WTC11 (cell line): Measurements from ENCODE around the gene C17orf78. TPM values are rescaled to one million over a fixed set of nuclear protein-coding genes. Genes with fewer than 3 reads are reported as not detected.

Experiments used
- ATF6 ChIP-seq: sonication (generic); formaldehyde crosslinking; IDR thresholded peaks from 2 replicates; pipeline ENCODE4 v1.8.1; 2023; ENCODE audit warnings: mild to moderate bottlenecking, missing genetic modification reagents
- CTCF ChIP-seq: fragments of 200-600 bp; IDR thresholded peaks from 2 replicates; pipeline ENCODE4 v1.8.0; 2022; ENCODE audit warnings: antibody characterized with exemption
- E2F1 ChIP-seq: sonication (generic); formaldehyde crosslinking; IDR thresholded peaks from 2 replicates; pipeline ENCODE4 v1.8.0; 2022; ENCODE audit warnings: mild to moderate bottlenecking, missing genetic modification reagents
- EMX1 ChIP-seq: fragments of 250-450 bp; sonication (Bioruptor Pico); IDR thresholded peaks from 2 replicates; pipeline ENCODE4 v1.8.0; 2021; ENCODE audit warnings: mild to moderate bottlenecking
- ERG ChIP-seq: fragments of 250-450 bp; sonication (Bioruptor Pico); IDR thresholded peaks from 2 replicates; pipeline ENCODE4 v1.8.0; 2021; ENCODE audit warnings: mild to moderate bottlenecking
- FOXJ3 ChIP-seq: sonication (generic); formaldehyde crosslinking; IDR thresholded peaks from 2 replicates; pipeline ENCODE4 v1.9.0; 2021; ENCODE audit warnings: missing genetic modification reagents, mild to moderate bottlenecking, borderline replicate concordance
- FOXK1 ChIP-seq: sonication (generic); formaldehyde crosslinking; IDR thresholded peaks from 2 replicates; pipeline ENCODE4 v1.8.0; 2022; ENCODE audit warnings: mild to moderate bottlenecking, moderate library complexity, missing genetic modification reagents
- FOXP4 ChIP-seq: sonication (generic); formaldehyde crosslinking; IDR thresholded peaks from 2 replicates; pipeline ENCODE4 v1.8.0; 2022; ENCODE audit warnings: mild to moderate bottlenecking, missing genetic modification reagents
- IRF2 ChIP-seq: sonication (generic); formaldehyde crosslinking; IDR thresholded peaks from 2 replicates; pipeline ENCODE4 v1.8.0; 2022; ENCODE audit warnings: low read depth, missing genetic modification reagents, borderline replicate concordance
- MLX ChIP-seq: sonication (generic); formaldehyde crosslinking; IDR thresholded peaks from 2 replicates; pipeline ENCODE4 v1.8.1; 2023; ENCODE audit warnings: mild to moderate bottlenecking, missing genetic modification reagents, moderate library complexity
- NFE2L1 ChIP-seq: sonication (generic); formaldehyde crosslinking; IDR thresholded peaks from 2 replicates; pipeline ENCODE4 v1.8.1; 2023; ENCODE audit warnings: missing genetic modification reagents
- NR3C1 ChIP-seq: sonication (generic); formaldehyde crosslinking; conservative IDR thresholded peaks from 2 replicates; pipeline ENCODE4 v1.8.1; 2023; ENCODE audit warnings: low read depth, mild to moderate bottlenecking, missing genetic modification reagents
- PRDM15 ChIP-seq: sonication (generic); formaldehyde crosslinking; IDR thresholded peaks from 2 replicates; pipeline ENCODE4 v1.8.0; 2022; ENCODE audit warnings: missing genetic modification reagents
- PREB ChIP-seq: sonication (generic); formaldehyde crosslinking; IDR thresholded peaks from 2 replicates; pipeline ENCODE4 v1.8.1; 2022; ENCODE audit warnings: mild to moderate bottlenecking, missing genetic modification reagents, moderate library complexity, borderline replicate concordance
- TCF7 ChIP-seq: sonication (generic); formaldehyde crosslinking; IDR thresholded peaks from 2 replicates; pipeline ENCODE4 v1.8.0; 2022; ENCODE audit warnings: mild to moderate bottlenecking, low read depth, missing genetic modification reagents, moderate library complexity
- TP53 ChIP-seq: sonication (generic); formaldehyde crosslinking; IDR thresholded peaks from 2 replicates; pipeline ENCODE4 v1.8.1; 2023; ENCODE audit warnings: mild to moderate bottlenecking, missing genetic modification reagents
- USF2 ChIP-seq: sonication (generic); formaldehyde crosslinking; IDR thresholded peaks from 2 replicates; pipeline ENCODE4 v1.8.1; 2023; ENCODE audit warnings: mild to moderate bottlenecking, missing genetic modification reagents, moderate library complexity
- ZBTB43 ChIP-seq: sonication (generic); formaldehyde crosslinking; IDR thresholded peaks from 2 replicates; pipeline ENCODE4 v1.8.1; 2023; ENCODE audit warnings: mild to moderate bottlenecking, missing genetic modification reagents
- ZNF512 ChIP-seq: sonication (generic); formaldehyde crosslinking; IDR thresholded peaks from 2 replicates; pipeline ENCODE4 v1.8.1; 2022; ENCODE audit warnings: missing genetic modification reagents, borderline replicate concordance
- total RNA-seq: library from RNA; stranded (reverse); gene quantifications from 3 replicates; pipeline ENCODE4 v1.2.3, GENCODE V29; 2021

Gene C17orf78
- total RNA-seq, 1 experiment from 2014 or later: not detected

- TF ChIP-seq PRDM15 (CRISPR knock-in tag) (no peak), TCF7 (CRISPR knock-in tag) (no peak), USF2 (CRISPR knock-in tag) (peak; percentile 84), NR3C1 (CRISPR knock-in tag) (no peak), IRF2 (CRISPR knock-in tag) (no peak), ERG (CRISPR knock-in tag) (no peak), PREB (CRISPR knock-in tag) (no peak), MLX (no peak), FOXK1 (no peak), EMX1 (CRISPR knock-in tag) (no peak), E2F1 (CRISPR knock-in tag) (no peak), NFE2L1 (no peak), CTCF (no peak), FOXP4 (CRISPR knock-in tag) (peak; percentile 71; the same call in 1 of the 2 replicates), ZBTB43 (CRISPR knock-in tag) (no peak; the same call in 1 of the 2 replicates), ATF6 (CRISPR knock-in tag) (no peak), FOXJ3 (CRISPR knock-in tag) (no peak), TP53 (CRISPR knock-in tag) (no peak), ZNF512 (CRISPR knock-in tag) (no peak)
These were observed 17.5 kb upstream of the C17orf78 start (continued) for GRCh38 chr17:37358098-37358829.
